NOMO-1 treated with dmso at 0.1 percent for 144 hours (cell line): Measurements from ENCODE around the gene SLC6A1.

Experiments
- DNase-seq: peaks from one replicate; lab custom pipeline; 2025; ENCODE audit not compliant: unreplicated experiment; lab: John Stamatoyannopoulos, UW

Gene SLC6A1

GRCh38 chr3:10992017-10992942, at the start of gene SLC6A1:
Gene SLC6A1 (plus strand): TSS chr3:10992748. CDS start chr3:11017212, 24,464 bp downstream.
- DNase-seq: no peak

- no peak for DNase-seq
Measured at GRCh38 chr3:10944866-10945265, 47.7 kb upstream of the SLC6A1 start.

DNA sequence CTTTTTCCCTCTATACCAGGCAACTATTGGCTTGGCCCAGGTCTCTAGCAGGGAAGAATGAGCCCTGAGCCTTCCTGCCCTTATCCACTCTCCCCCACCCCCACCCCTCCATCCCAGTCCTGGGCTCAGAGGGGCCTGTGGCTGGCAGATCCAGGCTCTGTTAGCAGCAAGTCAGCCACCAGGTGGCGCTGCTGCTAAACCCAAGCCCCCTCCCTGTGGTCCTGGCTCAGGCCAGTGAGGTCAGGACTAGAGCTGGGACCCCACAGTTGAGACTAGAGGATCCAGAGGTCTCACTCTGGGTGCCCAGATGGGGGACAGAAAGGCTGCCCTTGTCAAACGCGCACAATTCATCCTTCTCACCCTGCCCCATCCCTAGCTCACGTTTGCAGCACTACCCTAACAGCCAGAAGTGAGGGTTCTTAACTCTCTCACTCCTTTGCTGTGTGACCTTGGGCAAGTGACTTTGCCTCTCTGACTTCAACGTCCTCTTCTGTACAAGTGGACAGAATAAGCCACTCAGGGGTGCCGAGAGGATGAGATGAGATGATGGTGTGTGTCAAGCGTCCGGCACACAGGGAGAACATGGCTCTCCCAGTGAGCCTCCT, 46.8 kb upstream of the SLC6A1 start:
- no peak for DNase-seq

- no peak for DNase-seq
Measured at GRCh38 chr3:10946526-10946925, 46.0 kb upstream of the SLC6A1 start.

GRCh38 chr3:10948326-10948725, 44.2 kb upstream of the SLC6A1 start:
- no peak for DNase-seq

DNA sequence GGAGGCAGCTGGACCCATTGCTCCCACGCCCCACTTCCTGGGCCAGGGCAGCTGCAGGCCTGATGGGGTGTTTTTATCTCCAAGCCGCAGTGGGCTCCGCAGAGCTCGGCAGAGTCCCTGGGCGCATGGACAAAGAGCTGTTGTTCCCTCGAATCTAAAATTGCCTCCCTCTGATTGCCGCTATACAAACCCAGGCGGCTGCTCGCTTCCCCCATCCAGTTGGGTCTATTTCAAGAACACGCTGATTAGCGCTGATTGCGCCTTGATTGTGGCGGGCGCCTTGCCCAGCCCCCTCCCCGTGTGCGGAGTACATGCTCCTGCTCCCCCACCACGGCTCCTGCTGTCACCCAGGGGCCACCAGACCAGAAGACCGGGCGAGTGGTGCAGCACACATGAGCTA, 43.4 kb upstream of the SLC6A1 start:
- no peak for DNase-seq

DNA sequence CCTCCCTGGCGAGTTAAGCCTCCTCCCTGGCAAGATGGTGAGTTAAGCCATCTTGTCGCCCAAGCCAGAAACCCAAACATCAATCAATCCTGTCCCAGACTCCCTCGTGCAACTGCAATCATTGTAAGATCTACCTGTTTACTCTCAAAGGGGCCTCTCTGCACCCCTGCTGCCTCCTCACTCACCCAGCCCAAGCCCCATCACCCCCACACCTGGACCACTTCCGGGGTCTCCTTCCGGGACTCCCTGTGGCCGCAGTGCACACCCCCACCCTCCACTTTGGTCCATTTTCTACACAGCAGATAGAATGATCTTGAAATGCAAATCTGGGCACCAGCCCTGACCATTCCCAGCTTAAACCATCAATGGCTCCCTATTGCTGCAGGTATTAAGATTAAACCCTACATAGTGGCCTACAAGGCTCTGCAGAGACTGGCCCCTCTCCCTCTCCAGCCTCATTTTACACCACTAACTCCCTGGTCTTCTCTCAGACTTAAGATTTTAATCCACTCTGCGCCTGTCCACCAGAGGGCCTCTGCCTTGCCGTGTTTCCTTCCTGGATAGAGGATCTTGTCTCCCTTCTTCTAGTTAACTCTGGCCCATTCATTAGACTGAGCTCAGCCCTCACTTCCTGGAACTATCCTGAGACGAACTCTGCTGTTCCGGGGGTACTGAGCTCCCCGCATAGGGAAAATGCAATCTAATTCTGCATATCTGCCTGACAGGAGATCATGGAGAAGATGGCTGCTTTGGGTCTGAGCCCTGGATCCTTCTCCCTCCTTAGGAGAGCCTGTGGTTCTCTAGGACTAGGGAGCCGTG, 41.9 kb upstream of the SLC6A1 start:
- DNase-seq: no peak

GRCh38 chr3:10951295-10951926, 41.1 kb upstream of the SLC6A1 start:
- no peak for DNase-seq

DNA sequence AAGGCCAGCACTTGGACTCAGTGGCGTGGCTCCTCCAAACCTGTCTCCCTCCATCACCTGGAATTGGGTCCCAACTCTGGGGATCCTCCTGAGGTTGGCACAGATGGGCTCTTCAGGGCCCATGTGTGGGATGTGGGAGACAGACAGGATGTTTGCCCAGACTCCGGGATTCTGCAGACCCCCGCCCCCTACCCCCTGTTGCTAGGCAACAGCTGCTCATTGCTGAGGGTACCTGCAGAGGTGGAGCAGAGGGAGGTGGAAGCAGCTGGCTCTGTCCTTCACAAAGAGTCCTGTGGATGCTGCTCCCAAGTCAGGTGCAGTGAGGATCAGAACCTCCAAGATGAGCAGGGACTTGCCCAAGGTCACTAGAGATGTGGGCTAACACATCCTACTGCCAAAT, 40.0 kb upstream of the SLC6A1 start:
- no peak for DNase-seq

- DNase-seq: no peak
Measured at GRCh38 chr3:10954740-10955139, 37.8 kb upstream of the SLC6A1 start.

DNA sequence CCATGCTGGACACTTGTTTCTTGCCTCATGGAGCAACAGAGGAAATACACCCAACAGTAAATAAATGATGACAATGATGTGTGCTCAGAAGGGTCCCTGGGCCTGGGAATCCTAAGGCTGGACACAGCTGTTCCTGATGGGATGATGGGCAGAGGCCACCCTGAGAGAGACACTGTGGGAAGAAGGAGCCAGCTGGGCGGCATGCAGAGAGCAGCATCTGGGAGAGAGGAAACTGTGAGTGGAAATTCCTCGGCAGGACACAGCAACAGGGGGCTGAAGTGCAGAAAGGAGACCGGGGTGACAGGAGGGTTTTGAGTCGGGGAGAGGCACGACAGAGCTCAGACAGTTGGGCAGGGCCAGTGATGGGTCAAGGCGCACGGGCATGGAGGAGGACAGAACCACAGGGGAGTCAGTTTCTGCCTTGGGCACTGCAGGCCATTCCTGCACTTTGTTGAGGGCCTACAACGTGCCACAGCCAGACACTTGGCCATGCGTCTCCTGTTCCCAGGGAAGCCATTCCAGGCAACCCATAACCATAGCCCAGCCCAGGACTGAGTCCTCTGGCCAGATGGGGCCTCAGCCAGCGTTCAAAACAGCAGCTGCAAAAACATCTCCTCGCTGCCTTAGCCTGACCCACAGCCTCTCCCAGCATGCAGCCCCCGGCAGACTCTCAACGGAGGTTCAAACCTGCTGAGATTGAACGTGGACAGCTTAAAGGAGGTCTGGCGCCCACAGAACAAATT, 36.7 kb upstream of the SLC6A1 start:
- DNase-seq: no peak

GRCh38 chr3:10956531-10956930, 36.0 kb upstream of the SLC6A1 start:
- no peak for DNase-seq

DNA sequence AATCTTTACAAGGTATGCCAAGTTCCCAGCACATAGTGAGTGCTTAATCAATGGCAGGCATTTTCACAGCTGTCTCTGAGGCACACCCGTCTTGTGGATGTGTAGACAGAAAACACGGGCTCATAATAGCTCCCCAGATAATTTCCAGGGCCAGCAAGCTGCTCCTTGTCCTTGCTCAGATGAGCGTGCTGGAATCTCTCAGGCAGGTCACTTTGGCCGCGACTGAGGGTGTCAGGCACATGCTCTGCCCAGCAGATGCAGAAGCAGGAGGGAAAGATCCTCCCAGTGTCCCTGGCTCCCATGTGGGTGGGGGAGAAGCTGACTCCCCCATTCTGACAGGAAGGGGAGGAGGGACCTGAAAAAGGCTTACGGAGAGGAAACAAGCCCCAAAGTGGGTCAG, 35.6 kb upstream of the SLC6A1 start:
- no peak for DNase-seq

DNA sequence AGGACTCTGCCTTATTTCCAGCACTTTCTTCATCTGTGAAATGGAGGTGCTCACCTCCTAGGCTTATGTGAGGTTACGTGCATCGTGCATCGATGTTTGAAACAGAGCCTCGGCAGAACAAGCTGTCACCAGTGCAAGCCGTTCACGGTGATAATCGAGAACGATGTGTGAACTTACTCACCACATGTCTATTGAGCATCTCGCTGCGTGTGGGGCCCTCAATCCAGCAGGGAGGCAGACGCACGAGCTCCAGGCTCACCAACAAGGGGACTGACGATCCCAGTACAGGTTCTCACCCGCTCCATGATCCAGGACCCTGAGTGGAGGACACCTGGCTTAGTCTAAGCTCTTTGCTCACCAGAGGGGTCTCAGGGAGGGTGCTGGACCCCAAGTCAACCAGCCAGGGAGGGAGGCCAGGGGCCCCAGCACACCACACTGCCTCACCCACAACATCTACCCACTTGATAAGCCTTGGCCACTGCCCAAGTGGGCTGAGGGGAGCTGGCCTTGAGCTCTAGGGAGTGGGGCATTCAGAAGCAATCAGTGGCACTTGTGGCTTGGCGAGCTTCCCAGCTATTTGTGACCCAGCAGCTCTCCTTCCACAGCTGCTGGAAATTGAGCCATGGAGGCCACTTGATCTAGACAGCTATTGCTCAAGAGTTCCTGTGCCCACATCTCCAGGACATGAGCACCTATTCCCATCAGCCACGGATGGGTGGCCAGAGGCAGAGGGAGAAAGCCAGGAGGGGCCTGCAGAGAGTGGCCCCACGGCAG, 34.4 kb upstream of the SLC6A1 start:
- no peak for DNase-seq

DNA sequence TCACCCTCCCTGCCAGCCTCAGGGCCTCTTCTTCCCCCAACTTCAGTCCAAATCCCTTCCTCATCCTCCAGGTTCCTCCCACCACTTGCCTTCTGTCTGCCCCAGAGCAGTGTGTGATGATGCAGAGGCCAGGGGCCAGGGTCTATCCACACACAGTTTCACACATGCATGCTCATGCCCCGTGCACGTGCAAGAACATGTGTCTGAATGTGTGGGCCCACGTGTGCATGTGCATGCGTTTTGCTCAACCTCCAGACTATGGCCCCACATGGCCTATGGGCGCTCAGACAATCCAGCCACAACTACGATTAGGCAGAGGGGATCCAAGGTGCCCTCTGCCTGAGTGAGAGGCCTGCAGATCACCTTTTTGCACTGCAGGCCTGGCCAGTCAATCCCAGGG, 32.3 kb upstream of the SLC6A1 start:
- DNase-seq: no peak

DNA sequence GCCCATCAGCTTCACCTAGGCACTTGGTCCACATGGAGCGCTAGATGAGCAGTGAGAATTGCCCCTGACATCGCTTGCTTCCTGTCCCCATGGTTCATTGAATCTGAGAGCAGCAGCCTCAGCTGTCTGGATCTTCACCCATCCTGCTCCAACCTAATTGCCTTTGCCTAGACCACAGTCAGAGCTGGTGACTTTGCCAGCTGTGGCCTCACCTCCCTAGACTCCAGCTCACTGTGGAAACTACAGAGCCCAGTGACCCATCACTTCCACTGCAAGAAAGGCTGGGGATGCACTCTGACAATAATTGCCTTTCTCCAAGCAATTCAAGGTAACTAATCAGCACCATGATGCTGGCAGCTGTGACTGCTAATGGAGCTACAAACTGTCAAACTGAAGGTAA, 30.6 kb upstream of the SLC6A1 start:
- DNase-seq: no peak

DNA sequence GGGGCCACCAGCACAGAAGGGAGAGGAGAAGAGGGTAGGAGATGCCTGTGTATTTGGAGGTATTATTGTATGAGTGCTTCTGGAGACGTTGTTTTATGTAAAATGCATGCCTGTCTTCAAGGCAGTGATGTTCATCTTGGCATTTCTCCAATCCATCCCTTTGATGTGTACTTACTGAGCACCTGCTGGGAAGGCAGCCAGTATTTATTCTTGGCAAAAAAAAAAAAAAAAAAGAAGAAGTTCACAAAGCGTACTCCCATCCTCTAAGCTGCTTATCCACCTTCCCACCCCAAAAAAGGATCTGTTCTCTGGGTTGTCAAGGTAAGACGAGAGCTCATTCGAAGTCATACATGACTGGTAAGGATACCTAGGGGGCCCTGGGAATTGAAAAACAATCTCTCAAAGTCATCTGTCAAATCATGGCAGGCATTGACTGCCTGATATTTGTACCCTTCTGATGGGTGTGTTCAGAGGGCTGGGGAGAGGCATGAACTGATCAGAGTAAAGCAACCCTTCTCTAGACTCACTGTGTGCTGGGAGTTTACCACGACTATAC, 30.0 kb upstream of the SLC6A1 start:
- no peak for DNase-seq

- DNase-seq: no peak
Measured at GRCh38 chr3:10964537-10965167, 27.9 kb upstream of the SLC6A1 start.

DNA sequence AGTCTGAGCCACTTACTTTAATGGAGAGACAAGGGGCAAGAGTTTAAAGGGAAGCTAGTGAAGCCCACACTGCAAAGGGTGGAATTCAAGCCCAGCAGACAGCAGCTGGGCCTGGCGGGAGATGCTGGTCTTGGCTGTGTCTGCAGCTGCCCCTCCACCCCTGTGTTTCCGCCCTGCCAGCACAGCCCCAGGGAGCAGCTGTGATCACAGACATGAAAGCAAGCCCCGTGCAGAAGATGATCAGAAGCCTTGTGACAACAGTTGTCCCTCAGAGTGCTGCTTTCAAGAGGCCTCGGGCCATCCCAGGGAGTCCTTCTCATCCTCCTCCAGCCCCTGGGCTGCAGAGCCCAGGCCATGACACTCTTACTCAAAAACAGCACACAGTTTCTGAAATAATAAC, 24.1 kb upstream of the SLC6A1 start:
- no peak for DNase-seq
